ENCODE data around the gene TLR8. TPM values are rescaled to one million over a fixed set of nuclear protein-coding genes. Genes with fewer than 3 reads are reported as not detected.
"Not testable (repeated sequence)": the region's sequence is repeated elsewhere in the genome, so short reads cannot be mapped to it uniquely, and the experiment has no call there.

TLR8 gene
- total RNA-seq, 1 experiment from 2014 or later: not detected

DNA sequence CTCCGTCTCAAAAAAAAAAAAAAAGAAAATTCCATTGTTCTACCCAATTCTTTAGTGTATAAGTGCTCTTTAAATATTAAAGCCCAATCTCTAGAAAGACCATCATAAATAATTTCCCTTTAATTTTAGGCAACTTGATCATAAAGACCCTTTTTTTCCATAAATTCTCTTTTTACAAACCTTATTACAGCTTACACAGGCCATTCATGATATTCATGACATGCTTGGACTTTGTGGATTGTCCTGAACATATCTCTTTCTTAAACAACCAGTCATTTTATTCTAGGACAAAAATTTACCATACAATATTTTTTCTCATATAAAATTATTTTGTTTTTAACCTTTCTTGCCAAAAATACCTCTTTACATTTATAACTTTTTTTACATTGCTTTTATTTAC is 30.5 kb downstream of the TLR8 start:
- no peak for DNase-seq (ENCODE audit: low spot score)
- in situ Hi-C loops (cut with HindIII; ENCODE audit: low sequenced_read_pairs): no loop called here

GRCh38 chrX:12940471-12940870 is 34.1 kb downstream of the TLR8 start:
- DNase-seq (ENCODE audit: low spot score); in situ Hi-C loops (cut with HindIII; ENCODE audit: low sequenced_read_pairs): not testable (repeated sequence)

- DNase-seq (ENCODE audit: low spot score); in situ Hi-C loops (cut with HindIII; ENCODE audit: low sequenced_read_pairs): not testable (repeated sequence)
Measured at GRCh38 chrX:12943592-12943991, 37.2 kb downstream of the TLR8 start.

DNA sequence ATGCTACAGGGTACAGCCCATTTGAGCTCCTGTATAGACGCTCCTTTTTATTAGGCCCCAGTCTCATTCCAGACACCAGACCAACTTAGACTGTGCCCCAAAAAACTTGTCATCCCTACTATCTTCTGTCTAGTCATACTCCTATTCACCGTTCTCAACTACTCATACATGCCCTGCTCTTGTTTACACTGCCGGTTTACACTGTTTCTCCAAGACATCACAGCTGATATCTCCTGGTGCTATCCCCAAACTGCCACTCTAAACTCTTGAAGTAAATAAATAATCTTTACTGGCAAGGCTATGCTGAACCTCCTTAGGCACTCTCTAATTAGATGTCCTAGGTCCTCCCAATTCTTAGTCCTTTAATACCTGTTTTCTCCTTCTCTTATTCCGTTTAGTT is 38.0 kb downstream of the TLR8 start:
- DNase-seq (ENCODE audit: low spot score); in situ Hi-C loops (cut with HindIII; ENCODE audit: low sequenced_read_pairs): not testable (repeated sequence)

DNA sequence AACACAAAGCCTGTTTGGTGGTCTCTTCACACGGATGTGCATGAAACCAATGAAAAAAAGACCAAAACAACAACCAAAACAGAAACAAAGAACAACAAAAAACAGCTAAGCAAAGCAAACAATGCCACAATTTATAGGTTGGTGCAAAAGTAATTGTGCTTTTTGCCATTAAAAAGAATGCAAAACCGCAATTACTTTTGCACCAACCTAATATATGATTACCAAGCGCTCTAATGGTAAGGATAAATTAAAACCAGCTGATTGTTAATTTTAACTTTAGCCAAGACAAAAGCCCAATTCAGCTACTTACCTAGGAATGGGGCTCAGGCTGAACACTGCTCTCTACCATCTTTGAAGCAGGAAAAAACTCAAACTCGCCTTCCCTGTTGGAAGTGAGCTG is 39.1 kb downstream of the TLR8 start:
- no peak for DNase-seq (ENCODE audit: low spot score)
- in situ Hi-C loops (cut with HindIII; ENCODE audit: low sequenced_read_pairs): no loop called here

- DNase-seq (ENCODE audit: low spot score): no peak
- in situ Hi-C loops (cut with HindIII; ENCODE audit: low sequenced_read_pairs): no loop called here
Measured at GRCh38 chrX:12946406-12946805, 40.0 kb downstream of the TLR8 start.

DNA sequence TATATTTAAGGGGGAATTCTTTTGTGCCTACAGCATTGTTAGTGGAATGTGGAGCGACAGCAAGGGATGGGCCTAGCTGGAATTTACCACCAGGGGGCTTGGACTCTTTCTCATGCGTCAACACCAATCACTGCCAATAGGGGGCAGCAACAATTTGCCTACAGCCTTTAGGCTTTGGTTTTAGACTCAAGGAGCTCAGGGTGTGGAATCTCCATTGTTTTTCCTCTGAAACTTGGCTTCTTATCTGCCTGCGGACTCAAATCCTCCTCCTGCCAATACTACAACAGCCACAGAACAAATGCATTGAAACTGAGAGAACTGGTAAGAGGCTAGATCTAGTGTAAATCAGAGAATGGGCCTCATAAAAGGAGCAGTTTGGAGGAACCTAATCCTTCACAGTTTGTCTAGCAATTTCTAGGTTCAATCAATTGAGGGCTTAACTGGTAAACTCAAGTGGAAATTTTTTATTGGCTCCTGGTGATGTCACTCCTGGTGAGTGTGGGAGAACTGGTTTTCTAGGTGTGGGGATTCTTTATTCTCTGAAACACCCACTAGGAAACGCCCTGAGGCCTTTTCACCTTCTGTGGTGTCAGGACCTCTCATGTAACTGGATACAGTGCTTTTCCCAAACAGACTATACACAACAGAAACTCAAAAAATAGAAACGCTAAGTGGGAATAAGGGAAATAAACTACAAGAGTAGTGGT is 40.6 kb downstream of the TLR8 start:
- DNase-seq (ENCODE audit: low spot score): peak; percentile 61
- in situ Hi-C loops (cut with HindIII; ENCODE audit: low sequenced_read_pairs): no loop called here

GRCh38 chrX:12947545-12948235 is 41.3 kb downstream of the TLR8 start:
- in situ Hi-C loops (cut with HindIII; ENCODE audit: low sequenced_read_pairs): no loop called here
- no peak for DNase-seq (ENCODE audit: low spot score)

DNA sequence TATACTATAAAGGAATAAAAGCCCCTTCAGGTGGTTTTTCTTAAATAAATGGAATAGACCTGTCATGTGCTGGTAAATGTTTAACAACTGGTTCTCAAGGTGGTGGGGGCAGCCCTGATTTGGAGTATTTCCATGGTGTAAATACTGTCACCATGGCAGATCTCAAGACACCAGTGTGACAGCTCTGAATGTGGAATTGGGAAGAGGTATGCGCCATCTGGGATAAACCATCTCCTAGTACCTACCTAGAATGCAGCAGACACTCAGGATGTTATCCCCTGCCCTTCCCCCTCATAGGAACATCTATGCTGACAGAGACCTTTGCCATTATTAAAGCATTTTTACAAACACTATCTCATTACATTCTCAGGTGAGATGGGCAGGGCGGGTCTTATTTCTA is 42.1 kb downstream of the TLR8 start:
- DNase-seq (ENCODE audit: low spot score): no peak
- in situ Hi-C loops (cut with HindIII; ENCODE audit: low sequenced_read_pairs): no loop called here

GRCh38 chrX:12949205-12949926 is 42.9 kb downstream of the TLR8 start:
- no peak for DNase-seq (ENCODE audit: low spot score)
- in situ Hi-C loops (cut with HindIII; ENCODE audit: low sequenced_read_pairs): no loop called here

- in situ Hi-C loops (cut with HindIII; ENCODE audit: low sequenced_read_pairs): no loop called here
- peak; percentile 41 for DNase-seq (ENCODE audit: low spot score)
Measured at GRCh38 chrX:12949927-12950656, 43.7 kb downstream of the TLR8 start.

DNA sequence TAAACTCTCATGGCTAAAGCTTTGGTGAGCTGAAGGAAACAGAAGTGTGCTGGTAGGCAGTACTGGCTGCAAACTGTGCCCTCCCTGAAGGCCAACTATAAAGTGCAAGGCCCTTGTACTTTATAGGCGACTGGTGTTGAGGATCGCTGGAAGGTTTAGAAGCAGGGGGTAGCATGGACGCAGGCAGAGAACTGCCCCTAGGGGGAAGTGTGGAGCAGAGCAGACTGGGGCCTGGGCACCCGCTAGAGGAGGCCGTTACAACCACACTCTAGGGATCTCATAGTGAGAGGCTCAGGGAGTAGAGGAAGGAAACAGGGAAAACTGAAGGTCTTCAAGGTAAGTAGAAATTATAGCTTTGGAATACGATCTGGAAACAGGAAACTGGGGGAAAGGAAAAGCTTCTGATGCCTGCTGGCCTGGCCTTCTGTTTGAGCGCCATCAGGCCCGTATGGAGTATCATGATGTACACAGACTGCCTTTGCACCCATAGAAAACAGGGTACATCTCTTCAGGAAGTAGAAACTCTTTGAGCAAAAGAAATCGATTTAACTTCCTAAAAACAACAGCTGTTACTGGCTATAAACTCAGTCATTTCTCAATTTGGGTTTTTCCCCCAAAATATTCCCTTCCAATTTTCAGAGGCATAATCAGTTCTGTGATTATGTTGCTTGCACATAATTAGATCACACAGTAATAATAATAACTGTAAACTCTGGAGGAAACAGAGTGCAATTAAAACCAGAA is 44.6 kb downstream of the TLR8 start:
- in situ Hi-C loops (cut with HindIII; ENCODE audit: low sequenced_read_pairs): no loop called here
- peak; percentile 31 for DNase-seq (ENCODE audit: low spot score)

GRCh38 chrX:12951595-12951975 is 45.2 kb downstream of the TLR8 start:
- no peak for DNase-seq (ENCODE audit: low spot score)
- in situ Hi-C loops (cut with HindIII; ENCODE audit: low sequenced_read_pairs): no loop called here

DNA sequence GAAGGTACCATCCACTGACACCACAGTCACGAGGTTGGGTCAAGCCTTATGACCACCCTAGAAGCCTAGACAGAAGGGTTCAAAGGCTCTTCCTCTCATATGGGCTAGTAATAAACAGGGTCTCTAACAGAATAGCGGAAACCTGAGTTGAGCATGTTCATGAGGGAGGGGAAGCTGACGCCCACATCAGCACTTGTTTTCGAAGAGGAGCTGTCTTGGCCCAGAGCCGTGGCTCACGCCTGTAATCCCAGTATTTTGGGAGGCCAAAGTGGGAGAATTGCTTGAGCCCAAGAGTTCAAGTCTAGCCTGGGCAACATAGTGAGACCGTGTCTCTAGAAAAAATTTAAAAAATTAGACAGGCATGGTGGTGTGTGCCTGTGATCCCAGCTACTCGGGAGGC is 47.0 kb downstream of the TLR8 start:
- no peak for DNase-seq (ENCODE audit: low spot score)
- in situ Hi-C loops (cut with HindIII; ENCODE audit: low sequenced_read_pairs): no loop called here

DNA sequence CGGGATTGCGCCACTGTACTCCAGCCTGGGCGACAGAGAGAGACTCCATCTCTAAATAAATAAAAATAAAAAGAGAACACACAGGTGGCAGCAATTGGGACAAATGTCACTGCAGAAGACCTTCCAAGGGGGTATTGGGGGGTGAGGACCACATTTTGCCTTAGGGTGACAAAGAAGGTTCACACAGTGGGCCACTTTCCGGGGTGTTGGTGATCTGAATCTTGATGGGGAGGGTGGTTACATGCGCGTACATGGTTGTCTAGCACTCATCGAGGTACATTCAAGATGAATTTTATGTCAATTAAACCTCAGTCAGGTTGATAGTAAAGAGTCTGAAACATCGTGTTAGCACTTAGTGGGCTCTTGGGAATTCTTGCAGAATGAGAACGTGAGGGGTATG is 48.0 kb downstream of the TLR8 start:
- in situ Hi-C loops (cut with HindIII; ENCODE audit: low sequenced_read_pairs): no loop called here

DNA sequence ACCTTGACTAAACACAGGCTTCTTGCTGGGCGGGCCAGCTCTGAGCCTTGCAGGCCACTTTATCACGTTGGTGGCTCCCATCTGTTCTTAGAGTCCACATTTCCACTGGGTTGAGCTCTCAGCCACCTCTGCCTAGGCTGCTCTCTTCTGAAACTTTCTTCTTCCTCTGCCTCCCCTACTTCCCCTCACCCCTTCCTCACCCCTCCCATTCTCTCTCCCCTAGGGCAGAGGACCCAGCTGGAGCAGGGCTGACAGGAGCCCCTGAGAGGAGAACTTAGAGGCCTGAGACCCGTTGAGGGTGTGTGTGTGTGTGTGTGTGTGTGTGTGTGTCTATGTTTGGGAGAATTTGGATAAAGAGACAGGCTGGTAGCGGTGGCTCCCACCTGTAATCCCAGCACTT is 48.6 kb downstream of the TLR8 start:
- in situ Hi-C loops (cut with HindIII; ENCODE audit: low sequenced_read_pairs): no loop called here
- no peak for DNase-seq (ENCODE audit: low spot score)

More for the DNA sequence above, 48.0 kb downstream of the TLR8 start:
- no peak for DNase-seq (ENCODE audit: low spot score)

DNA sequence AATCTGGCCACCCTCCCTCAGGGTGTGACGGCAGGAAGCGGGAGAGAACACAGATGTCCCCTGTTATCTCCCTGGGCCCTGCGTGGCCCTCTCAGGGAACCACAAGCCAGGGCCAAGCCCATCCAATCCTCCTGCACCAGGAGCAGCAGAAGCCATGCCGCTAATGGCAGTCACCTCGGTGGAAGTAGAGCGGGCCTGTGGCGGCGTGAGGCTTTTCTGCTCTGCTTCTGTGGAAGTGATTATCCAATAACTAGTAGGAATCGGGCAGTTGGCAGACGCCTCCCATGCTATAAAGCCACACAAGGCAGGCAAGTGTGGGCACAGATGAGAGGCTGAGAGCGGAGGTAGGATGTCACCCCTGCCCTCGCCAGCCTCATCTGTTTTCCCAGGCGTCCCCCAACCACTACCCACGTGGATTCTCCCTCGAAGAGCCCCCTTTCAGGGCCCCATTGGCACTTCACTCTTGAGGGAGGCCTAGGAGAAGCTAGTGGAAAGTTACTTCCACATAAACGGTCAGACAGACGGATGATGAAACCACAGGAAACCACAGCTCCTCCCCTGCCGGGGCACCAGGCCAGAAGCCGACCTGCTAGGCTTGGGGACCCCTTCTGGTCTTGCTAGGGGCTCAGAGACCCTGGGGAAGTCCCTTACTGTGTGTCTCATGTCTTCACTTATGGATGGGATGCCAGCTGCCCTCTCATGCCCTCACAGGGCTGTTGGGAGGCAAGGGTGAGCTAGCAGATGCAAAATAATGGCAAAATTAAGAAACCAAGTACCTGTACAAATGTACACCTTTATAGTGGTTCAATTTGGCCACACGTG is 49.7 kb downstream of the TLR8 start:
- no peak for DNase-seq (ENCODE audit: low spot score)
- in situ Hi-C loops (cut with HindIII; ENCODE audit: low sequenced_read_pairs): no loop called here

All from G401 (cell line).